Liver (tissue), 9 donors: ENCODE measurements around the gene TEC. TPM values are rescaled to one million over a fixed set of nuclear protein-coding genes. Genes with fewer than 3 reads are reported as not detected.

Experiments
- DNase-seq: peaks from one replicate; pipeline ENCODE4 v3.0.0-alpha.2; 2017; ENCODE audit warnings: low spot score
- H3K27ac ChIP-seq, 2 donors: one replicate each; pipeline ENCODE4 v1.7.0; 2013; ENCODE audit warnings: inconsistent platforms in 2 of 2, low read length in 2 of 2, control low read depth in 1 of 2, low read depth in 1 of 2, mild to moderate bottlenecking in 1 of 2
- H3K27me3 ChIP-seq, 4 donors: one replicate each; pipeline versions ENCODE4 v1.6.1 to v1.7.0; 2013; ENCODE audit warnings: low read length in 3 of 4, inconsistent platforms in 1 of 4, mild to moderate bottlenecking in 1 of 4, moderate library complexity in 1 of 4; ENCODE audit not compliant: control insufficient read depth in 4 of 4, insufficient read depth in 4 of 4
- H3K36me3 ChIP-seq, 4 donors: one replicate each; pipeline versions ENCODE4 v1.6.1 to v1.7.0; 2013; ENCODE audit warnings: low read length in 3 of 4, mild to moderate bottlenecking in 3 of 4, low read depth in 1 of 4, moderate library complexity in 1 of 4; ENCODE audit not compliant: control insufficient read depth in 4 of 4, insufficient read depth in 3 of 4
- H3K4me1 ChIP-seq, 4 donors: one replicate each; pipeline versions ENCODE4 v1.6.1 to v1.7.0; 2013; ENCODE audit warnings: low read length in 3 of 4, mild to moderate bottlenecking in 3 of 4, moderate library complexity in 1 of 4; ENCODE audit not compliant: control insufficient read depth in 4 of 4, insufficient read depth in 4 of 4
- H3K4me3 ChIP-seq, 3 donors: one replicate each; pipeline versions ENCODE4 v1.6.1 to v1.7.0; 2013; ENCODE audit warnings: low read length in 3 of 3, control low read depth in 1 of 3, low read depth in 1 of 3, mild to moderate bottlenecking in 1 of 3
- H3K9ac ChIP-seq, 2 donors: one replicate each; pipeline ENCODE4 v1.7.0; 2013; ENCODE audit warnings: low read length in 2 of 2, mild to moderate bottlenecking in 2 of 2, moderate library complexity in 2 of 2, control low read depth in 1 of 2, low read depth in 1 of 2
- H3K9me3 ChIP-seq, 4 donors: one replicate each; pipeline versions ENCODE4 v1.6.1 to v1.7.0; 2013; ENCODE audit warnings: low read length in 3 of 4; ENCODE audit not compliant: control insufficient read depth in 4 of 4
- FOXA1 ChIP-seq: IDR thresholded peaks from 2 replicates; pipeline ENCODE4 v1.6.1; 2016; ENCODE audit warnings: antibody characterized with exemption
- FOXA2 ChIP-seq: IDR thresholded peaks from 2 replicates; pipeline ENCODE4 v1.6.1; 2016; ENCODE audit warnings: antibody characterized with exemption
- GABPA ChIP-seq, 2 donors: IDR thresholded peaks in 1 of 2; conservative IDR thresholded peaks in 1 of 2; 2 replicates each; pipeline ENCODE4 v1.6.1; 2016; ENCODE audit warnings: antibody characterized with exemption in 2 of 2, mild to moderate bottlenecking in 1 of 2, moderate library complexity in 1 of 2
- HNF4A ChIP-seq, 2 donors: conservative IDR thresholded peaks; 2 replicates each; pipeline ENCODE4 v1.6.1; 2016; ENCODE audit warnings: antibody characterized with exemption in 2 of 2, mild to moderate bottlenecking in 2 of 2
- HNF4G ChIP-seq: IDR thresholded peaks from 2 replicates; pipeline ENCODE4 v1.6.1; 2016; ENCODE audit warnings: antibody characterized with exemption
- JUND ChIP-seq, 2 donors: IDR thresholded peaks; 2 replicates each; pipeline ENCODE4 v1.6.1; 2016; ENCODE audit warnings: antibody characterized with exemption in 2 of 2
- RAD21 ChIP-seq, 2 donors: IDR thresholded peaks; 2 replicates each; pipeline ENCODE4 v1.6.1; 2016; ENCODE audit warnings: antibody characterized with exemption in 2 of 2, mild to moderate bottlenecking in 2 of 2
- RXRA ChIP-seq, 2 donors: IDR thresholded peaks; 2 replicates each; pipeline ENCODE4 v1.6.1; 2017 to 2018; ENCODE audit warnings: antibody characterized with exemption in 2 of 2, mild to moderate bottlenecking in 1 of 2
- TAF1 ChIP-seq: conservative IDR thresholded peaks from 2 replicates; pipeline ENCODE4 v1.6.1; 2016; ENCODE audit warnings: antibody characterized with exemption, mild to moderate bottlenecking
- YY1 ChIP-seq: IDR thresholded peaks from 2 replicates; pipeline ENCODE4 v1.6.1; 2016; ENCODE audit warnings: antibody characterized with exemption, mild to moderate bottlenecking
- ZBTB33 ChIP-seq: IDR thresholded peaks from 2 replicates; pipeline ENCODE4 v1.6.1; 2016; ENCODE audit warnings: antibody characterized with exemption
- WGBS: extraction: QIAGEN DNeasy Blood & Tissue Kit; methylation state at CpG from one replicate; pipeline ENCODE4 v1.1.7; 2013; 5-methylcytosine and 5-hydroxymethylcytosine counted together
- polyA plus RNA-seq, 2 donors: library from polyadenylated mRNA; stranded (reverse) in 1 of 2; unstranded in 1 of 2; fragments of 200-250 nt in 1 of 2; fragments of >200 nt in 1 of 2; fragmentation: Nextera tagmentation in 1 of 2; extraction: Ambion mirVana in 1 of 2; gene quantifications; one replicate each; pipeline versions ENCODE4 v1.2.1 to v1.2.3, GENCODE V29; 2013 to 2015
- total RNA-seq, 2 donors: library from RNA; depleted of rRNA; stranded (reverse); fragments of >200 nt; gene quantifications; one replicate each; pipeline ENCODE4 v1.2.3, GENCODE V29; 2014
- TF ChIP-seq, protein P1 (sequence below): fragments of 150-350 bp; IDR thresholded peaks from 2 replicates; pipeline ENCODE4 v1.5.1; 2017; ENCODE audit warnings: improper control_type of control experiment, low read depth, low read length; ENCODE audit not compliant: missing input control
- TF ChIP-seq, protein P2 (sequence below): IDR thresholded peaks from 2 replicates; pipeline ENCODE4 v1.6.1; 2016; ENCODE audit warnings: antibody characterized with exemption, mild to moderate bottlenecking
- donor health status: healthy.
- donor health status: healthy.
- donor health status: healthy.
- donor health status: healthy.
- donor health status: healthy.

The TEC gene
- total and polyA plus RNA-seq, 4 donors: 1.1 to 4.7 (median 2.0) TPM

GRCh38 chr4:48141048-48141447 lies 128.6 kb downstream of the TEC start:
- DNase-seq: no peak
- Histone ChIP-seq H3K27ac (no peak overlapping the region), H3K9me3 (no peaks in the 10 kb centered on the region), H3K27me3 (no peaks in the 10 kb centered on the region), H3K4me1 (no peaks in the 10 kb centered on the region), H3K4me3 (no peak overlapping the region), H3K36me3 (peaks cover 4 to 22% (median 21%) of the 10 kb centered on the region in 4 donors), H3K9ac (no peak overlapping the region)
- 56% methylated on average over 2 of the region's 2 CpGs for WGBS
- TF ChIP-seq RXRA (IDR thresholded peaks at IDR 0.05) (no peak), RAD21 (IDR thresholded peaks at IDR 0.05) (peak; percentile 71 to 76)
- TF ChIP-seq, protein P1, sequence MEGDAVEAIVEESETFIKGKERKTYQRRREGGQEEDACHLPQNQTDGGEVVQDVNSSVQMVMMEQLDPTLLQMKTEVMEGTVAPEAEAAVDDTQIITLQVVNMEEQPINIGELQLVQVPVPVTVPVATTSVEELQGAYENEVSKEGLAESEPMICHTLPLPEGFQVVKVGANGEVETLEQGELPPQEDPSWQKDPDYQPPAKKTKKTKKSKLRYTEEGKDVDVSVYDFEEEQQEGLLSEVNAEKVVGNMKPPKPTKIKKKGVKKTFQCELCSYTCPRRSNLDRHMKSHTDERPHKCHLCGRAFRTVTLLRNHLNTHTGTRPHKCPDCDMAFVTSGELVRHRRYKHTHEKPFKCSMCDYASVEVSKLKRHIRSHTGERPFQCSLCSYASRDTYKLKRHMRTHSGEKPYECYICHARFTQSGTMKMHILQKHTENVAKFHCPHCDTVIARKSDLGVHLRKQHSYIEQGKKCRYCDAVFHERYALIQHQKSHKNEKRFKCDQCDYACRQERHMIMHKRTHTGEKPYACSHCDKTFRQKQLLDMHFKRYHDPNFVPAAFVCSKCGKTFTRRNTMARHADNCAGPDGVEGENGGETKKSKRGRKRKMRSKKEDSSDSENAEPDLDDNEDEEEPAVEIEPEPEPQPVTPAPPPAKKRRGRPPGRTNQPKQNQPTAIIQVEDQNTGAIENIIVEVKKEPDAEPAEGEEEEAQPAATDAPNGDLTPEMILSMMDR: peak; percentile 59

- Histone ChIP-seq H3K4me1 (no peaks in the 10 kb centered on the region), H3K4me3 (no peak overlapping the region), H3K9ac (no peak overlapping the region), H3K27ac (no peak overlapping the region), H3K36me3 (peaks cover 4 to 27% (median 22%) of the 10 kb centered on the region in 4 donors), H3K27me3 (no peaks in the 10 kb centered on the region), H3K9me3 (no peaks in the 10 kb centered on the region)
- no peak for DNase-seq
- 49% methylated on average over 3 of the region's 3 CpGs for WGBS
- TF ChIP-seq JUND (IDR thresholded peaks at IDR 0.05): no peak
- TF ChIP-seq, protein P2, sequence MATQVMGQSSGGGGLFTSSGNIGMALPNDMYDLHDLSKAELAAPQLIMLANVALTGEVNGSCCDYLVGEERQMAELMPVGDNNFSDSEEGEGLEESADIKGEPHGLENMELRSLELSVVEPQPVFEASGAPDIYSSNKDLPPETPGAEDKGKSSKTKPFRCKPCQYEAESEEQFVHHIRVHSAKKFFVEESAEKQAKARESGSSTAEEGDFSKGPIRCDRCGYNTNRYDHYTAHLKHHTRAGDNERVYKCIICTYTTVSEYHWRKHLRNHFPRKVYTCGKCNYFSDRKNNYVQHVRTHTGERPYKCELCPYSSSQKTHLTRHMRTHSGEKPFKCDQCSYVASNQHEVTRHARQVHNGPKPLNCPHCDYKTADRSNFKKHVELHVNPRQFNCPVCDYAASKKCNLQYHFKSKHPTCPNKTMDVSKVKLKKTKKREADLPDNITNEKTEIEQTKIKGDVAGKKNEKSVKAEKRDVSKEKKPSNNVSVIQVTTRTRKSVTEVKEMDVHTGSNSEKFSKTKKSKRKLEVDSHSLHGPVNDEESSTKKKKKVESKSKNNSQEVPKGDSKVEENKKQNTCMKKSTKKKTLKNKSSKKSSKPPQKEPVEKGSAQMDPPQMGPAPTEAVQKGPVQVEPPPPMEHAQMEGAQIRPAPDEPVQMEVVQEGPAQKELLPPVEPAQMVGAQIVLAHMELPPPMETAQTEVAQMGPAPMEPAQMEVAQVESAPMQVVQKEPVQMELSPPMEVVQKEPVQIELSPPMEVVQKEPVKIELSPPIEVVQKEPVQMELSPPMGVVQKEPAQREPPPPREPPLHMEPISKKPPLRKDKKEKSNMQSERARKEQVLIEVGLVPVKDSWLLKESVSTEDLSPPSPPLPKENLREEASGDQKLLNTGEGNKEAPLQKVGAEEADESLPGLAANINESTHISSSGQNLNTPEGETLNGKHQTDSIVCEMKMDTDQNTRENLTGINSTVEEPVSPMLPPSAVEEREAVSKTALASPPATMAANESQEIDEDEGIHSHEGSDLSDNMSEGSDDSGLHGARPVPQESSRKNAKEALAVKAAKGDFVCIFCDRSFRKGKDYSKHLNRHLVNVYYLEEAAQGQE: no peak
- TF ChIP-seq HNF4A (conservative IDR thresholded peaks at IDR 0.05): no peak
- no peak for TF ChIP-seq RAD21 (IDR thresholded peaks at IDR 0.05)
- TF ChIP-seq RXRA (IDR thresholded peaks at IDR 0.05): no peak
- TF ChIP-seq FOXA2: no peak
- TF ChIP-seq YY1: no peak
- TF ChIP-seq TAF1: no peak
- TF ChIP-seq GABPA (IDR thresholded peaks at IDR 0.05 in 1 of 2, conservative IDR thresholded peaks at IDR 0.05 in 1 of 2): no peak
- no peak for TF ChIP-seq FOXA1
- TF ChIP-seq, protein P1: no peak
- TF ChIP-seq ZBTB33: no peak
- TF ChIP-seq HNF4G: no peak
Observed at GRCh38 chr4:48139691-48140090, 129.9 kb downstream of the TEC start.
